GM23248 (cell line): ENCODE data around the gene UVRAG. TPM values are rescaled to one million over a fixed set of nuclear protein-coding genes. Genes with fewer than 3 reads are reported as not detected.

Experiments
- DNase-seq: peaks from one replicate; pipeline ENCODE4 v3.0.0-alpha.2; 2015
- H2AFZ ChIP-seq: fragments of 200-600 bp; sonication (generic); 2 replicates; pipeline ENCODE4 v1.6.1; 2016; ENCODE audit warnings: antibody characterized with exemption
- H3F3A ChIP-seq: fragments of 200-600 bp; sonication (generic); 2 replicates; pipeline ENCODE4 v1.6.1; 2016; ENCODE audit warnings: mild to moderate bottlenecking, antibody characterized with exemption, mixed run types; ENCODE audit not compliant: insufficient read depth
- H3K27ac ChIP-seq: fragments of 200-600 bp; sonication (generic); 2 replicates; pipeline ENCODE4 v1.5.1; 2016; ENCODE audit warnings: mild to moderate bottlenecking
- H3K27me3 ChIP-seq: fragments of 200-600 bp; sonication (generic); replicated peaks from 2 replicates; pipeline ENCODE4 v1.6.1; 2016; ENCODE audit warnings: mild to moderate bottlenecking; ENCODE audit not compliant: insufficient read depth
- H3K36me3 ChIP-seq: fragments of 200-600 bp; sonication (generic); 2 replicates; pipeline ENCODE4 v1.6.1; 2016; ENCODE audit warnings: low read depth, mild to moderate bottlenecking
- H3K4me1 ChIP-seq: fragments of 200-600 bp; sonication (generic); 2 replicates; pipeline ENCODE4 v1.6.1; 2016; ENCODE audit warnings: mild to moderate bottlenecking; ENCODE audit not compliant: insufficient read depth
- H3K4me2 ChIP-seq: fragments of 200-600 bp; sonication (generic); one replicate; pipeline ENCODE4 v1.6.1; 2016; ENCODE audit warnings: mild to moderate bottlenecking; ENCODE audit not compliant: unreplicated experiment
- H3K4me3 ChIP-seq: fragments of 200-600 bp; sonication (generic); 2 replicates; pipeline ENCODE4 v1.5.1; 2016; ENCODE audit warnings: mild to moderate bottlenecking
- H3K79me2 ChIP-seq: fragments of 200-600 bp; sonication (generic); 2 replicates; pipeline ENCODE4 v1.6.1; 2016; ENCODE audit warnings: mild to moderate bottlenecking; ENCODE audit not compliant: insufficient read depth
- H3K9ac ChIP-seq: fragments of 200-600 bp; sonication (generic); 2 replicates; pipeline ENCODE4 v1.6.1; 2016; ENCODE audit warnings: mild to moderate bottlenecking
- H3K9me2 ChIP-seq: fragments of 200-600 bp; sonication (generic); 2 replicates; pipeline ENCODE4 v1.6.1; 2016; ENCODE audit warnings: mixed run types, mild to moderate bottlenecking, moderate library complexity; ENCODE audit not compliant: insufficient read depth
- H3K9me3 ChIP-seq: fragments of 200-600 bp; sonication (generic); one replicate; pipeline ENCODE4 v1.6.1; 2017; ENCODE audit warnings: low read depth
- H4K20me1 ChIP-seq: fragments of 200-600 bp; sonication (generic); 2 replicates; pipeline ENCODE4 v1.6.0; 2016; ENCODE audit not compliant: insufficient read depth
- EZH2 ChIP-seq: fragments of 200-600 bp; sonication (generic); IDR thresholded peaks from 2 replicates; pipeline ENCODE4 v1.6.1; 2018; ENCODE audit warnings: antibody characterized with exemption, mild to moderate bottlenecking; ENCODE audit not compliant: insufficient read depth, poor library complexity, severe bottlenecking
- EZH2phosphoT487 ChIP-seq: fragments of 200-600 bp; sonication (generic); IDR thresholded peaks from 2 replicates; pipeline ENCODE4 v1.6.1; 2018; ENCODE audit warnings: antibody characterized with exemption, moderate library complexity, mild to moderate bottlenecking, low read depth; ENCODE audit not compliant: insufficient read depth
- WGBS, 2 experiments: methylation state at CpG; one replicate each; pipeline ENCODE4 v1.1.6; 2015 to 2017; ENCODE audit warnings: low lambda C conversion rate in 2 of 2, low coverage in 1 of 2; ENCODE audit errors: missing lambda C conversion rate in 2 of 2; 5-methylcytosine and 5-hydroxymethylcytosine counted together
- in situ Hi-C: fragments of 300-500 bp; cut with MboI; formaldehyde crosslinking; loops from 2 replicates; pipeline ENCODE4 v1.15.0; 2020
- polyA plus RNA-seq: library from polyadenylated mRNA; unstranded; fragments of >200 nt; fragmentation: Nextera tagmentation; extraction: Ambion mirVana; gene quantifications from 2 replicates; pipeline ENCODE4 v1.2.1, GENCODE V29; 2016
- total RNA-seq: library from RNA; depleted of rRNA; stranded (reverse); fragments of >200 nt; shearing (Covaris generic); gene quantifications from 2 replicates; pipeline ENCODE4 v1.2.3, GENCODE V29; 2014

UVRAG gene
- total and polyA plus RNA-seq, 2 experiments from 2014 or later, result 9.9 to 11.0 TPM

DNA sequence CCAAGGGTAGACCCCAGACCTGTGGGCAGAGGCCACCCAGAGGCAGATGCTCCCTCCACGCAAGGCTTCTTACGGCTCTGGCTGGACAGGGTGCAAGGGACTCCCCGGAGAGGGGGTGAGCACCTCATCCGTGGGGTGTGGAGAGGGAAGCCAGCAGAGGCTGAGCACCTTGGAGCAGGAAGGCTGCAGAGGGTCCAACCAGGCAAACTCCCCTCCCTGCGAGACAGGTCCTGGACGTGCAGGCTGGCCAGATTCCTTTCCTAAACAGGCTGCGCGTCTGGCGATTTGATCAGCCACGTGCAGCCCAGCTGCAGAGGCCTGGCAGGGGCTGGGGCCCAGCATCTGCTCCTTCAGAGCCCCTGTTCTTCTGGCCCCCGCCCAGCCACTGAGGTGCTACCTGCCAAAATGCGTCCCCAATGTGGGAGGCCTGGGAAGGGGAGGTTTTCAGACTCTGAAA is 342.0 kb downstream of the UVRAG start:
- Histone ChIP-seq H3K4me3 (no peak overlapping the region), H3K9ac (no peak overlapping the region), H3K9me2 (no peaks in the 10 kb centered on the region), H3K9me3 (no peaks in the 10 kb centered on the region), H3F3A (peaks cover 4% of the 10 kb centered on the region; the same call in 1 of the 2 replicates), H3K79me2 (no peaks in the 10 kb centered on the region), H4K20me1 (no peaks in the 10 kb centered on the region), H3K4me1 (peaks cover 17% of the 10 kb centered on the region), H3K27ac (no peak overlapping the region), H3K4me2 (no peak overlapping the region), H3K27me3 (no peaks in the 10 kb centered on the region), H3K36me3 (no peaks in the 10 kb centered on the region), H2AFZ (no peak overlapping the region)
- WGBS, 2 experiments, result 78 to 82% methylated on average over 10 to 12 of the region's 12 CpGs
- no peak for TF ChIP-seq EZH2
- TF ChIP-seq EZH2phosphoT487, result no peak
- no peak for DNase-seq
- in situ Hi-C loops, result no loop called here

DNA sequence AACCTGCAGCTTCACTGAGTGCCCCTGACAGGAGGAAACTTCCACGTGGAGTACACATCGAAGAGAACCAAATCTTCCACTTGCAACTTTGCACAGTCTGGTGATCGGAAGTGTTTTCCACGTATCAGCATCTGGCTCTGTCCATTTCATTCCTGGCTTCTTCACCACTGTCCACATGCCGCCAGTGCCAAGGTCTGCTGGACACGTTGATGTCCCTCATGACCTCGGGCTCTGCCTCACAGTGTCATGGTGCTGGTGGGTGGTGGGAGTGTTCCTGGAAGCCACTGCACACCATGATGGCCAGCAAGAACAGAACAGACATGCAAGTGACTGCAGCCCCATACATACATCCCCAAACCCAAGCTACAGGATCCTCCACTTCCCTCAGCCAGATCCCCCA is 342.9 kb downstream of the UVRAG start:
- Histone ChIP-seq H3K4me3 (no peak overlapping the region), H3K4me2 (no peak overlapping the region), H2AFZ (no peak overlapping the region), H3K27me3 (no peaks in the 10 kb centered on the region), H3K9me2 (no peaks in the 10 kb centered on the region), H3K9me3 (no peaks in the 10 kb centered on the region), H3K4me1 (peaks cover 18% of the 10 kb centered on the region), H4K20me1 (no peaks in the 10 kb centered on the region), H3F3A (peaks cover 1% of the 10 kb centered on the region; the same call in 1 of the 2 replicates), H3K79me2 (no peaks in the 10 kb centered on the region), H3K27ac (no peak overlapping the region), H3K36me3 (no peaks in the 10 kb centered on the region), H3K9ac (no peak overlapping the region)
- no peak for DNase-seq
- 39 to 42% methylated on average over 7 of the region's 7 CpGs for WGBS, 2 experiments
- TF ChIP-seq EZH2, result no peak
- no peak for TF ChIP-seq EZH2phosphoT487
- in situ Hi-C loops, result no loop called here

DNA sequence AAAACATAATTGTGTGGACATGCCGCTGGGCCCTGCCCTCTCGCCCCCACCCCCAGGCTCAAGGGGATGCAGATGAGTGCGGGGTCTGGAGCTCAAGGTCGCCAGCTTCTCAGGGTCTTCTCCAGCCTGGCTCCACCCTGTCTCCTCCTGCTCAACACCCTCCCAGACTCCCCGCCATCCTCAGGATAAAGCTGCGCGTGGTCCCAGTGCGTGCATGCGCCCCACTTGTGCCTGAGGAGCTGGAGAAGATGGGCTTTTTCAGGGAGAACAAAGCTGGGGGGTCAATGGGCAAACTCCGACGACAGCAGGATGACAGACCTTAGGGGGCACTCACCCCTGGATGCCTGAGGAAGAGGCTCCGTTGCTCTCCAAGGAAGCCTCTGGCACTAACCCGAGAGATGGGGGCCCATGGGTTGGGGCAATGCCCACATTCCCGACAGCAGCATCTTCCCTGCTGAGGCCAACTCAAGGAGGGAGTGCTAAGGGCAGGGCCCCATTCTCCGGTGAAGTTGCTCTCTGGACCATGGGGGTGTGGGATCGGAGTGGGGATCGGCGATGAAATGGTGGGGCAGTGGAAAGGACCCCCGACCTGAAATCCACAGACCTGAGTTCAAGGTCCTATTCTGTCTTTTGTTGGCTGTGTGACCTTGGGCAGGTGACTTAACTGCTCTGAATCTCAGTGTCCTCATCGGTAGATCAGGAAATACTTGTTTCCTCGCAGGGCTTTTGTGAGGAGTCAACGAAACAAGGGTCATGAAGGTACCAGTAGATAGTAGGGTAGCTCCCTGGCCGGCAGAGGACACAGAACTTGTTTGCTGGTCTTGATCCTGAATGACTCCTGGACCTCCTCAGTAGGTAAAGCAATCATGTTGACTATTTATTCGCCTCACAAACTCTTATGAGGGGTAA is 343.6 kb downstream of the UVRAG start:
- in situ Hi-C loops, result no loop called here
- no peak for DNase-seq

DNA sequence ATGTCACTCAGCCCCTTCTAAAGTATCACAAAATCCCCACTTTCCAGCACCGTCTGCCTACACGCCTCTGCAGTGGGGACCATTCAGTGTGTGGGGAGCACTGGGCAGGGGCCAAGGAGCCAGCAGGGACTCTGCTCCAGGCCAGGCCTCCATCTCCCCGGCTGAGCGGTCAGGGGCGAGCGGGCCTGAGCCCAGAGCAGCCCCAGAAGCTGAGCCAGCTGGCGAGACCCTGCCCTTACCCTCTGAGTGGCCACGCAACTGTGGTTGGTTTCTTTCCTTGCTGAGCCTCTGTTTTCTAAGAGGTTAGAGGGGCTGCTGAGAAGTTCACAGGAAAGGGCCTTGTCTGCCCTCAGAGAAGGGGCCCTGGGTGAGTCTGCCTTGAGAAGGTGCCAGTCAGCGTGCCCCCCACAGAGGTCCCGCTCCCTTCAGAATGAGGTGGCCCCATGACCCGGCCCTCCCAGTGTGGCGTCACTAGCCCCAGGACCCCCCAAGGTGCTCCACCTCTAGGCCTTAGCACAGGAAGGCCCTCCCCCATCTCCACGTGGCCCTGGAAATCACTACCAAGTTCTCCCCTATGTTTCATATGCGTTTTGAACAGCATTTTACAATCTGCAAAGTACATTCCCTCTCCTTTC is 344.4 kb downstream of the UVRAG start:
- no peak overlapping the region for H2AFZ ChIP-seq
- H3K4me2 ChIP-seq, result no peak overlapping the region
- H3K36me3 ChIP-seq, result no peaks in the 10 kb centered on the region
- in situ Hi-C loops, result no loop called here
- TF ChIP-seq EZH2phosphoT487, result no peak
- no peak for TF ChIP-seq EZH2
- no peaks in the 10 kb centered on the region for H4K20me1 ChIP-seq
- no peak overlapping the region for H3K4me3 ChIP-seq
- 90 to 92% methylated on average over 14 of the region's 14 CpGs for WGBS, 2 experiments
- H3K27me3 ChIP-seq, result no peaks in the 10 kb centered on the region
- H3K27ac ChIP-seq, result no peak overlapping the region
- no peaks in the 10 kb centered on the region for H3F3A ChIP-seq
- no peaks in the 10 kb centered on the region for H3K9me3 ChIP-seq
- peaks cover 7% of the 10 kb centered on the region; the same call in 1 of the 2 replicates for H3K4me1 ChIP-seq
- no peak for DNase-seq
- H3K79me2 ChIP-seq, result no peaks in the 10 kb centered on the region
- H3K9ac ChIP-seq, result no peak overlapping the region
- no peaks in the 10 kb centered on the region for H3K9me2 ChIP-seq

More for the DNA sequence above, 343.6 kb downstream of the UVRAG start:
- Histone ChIP-seq H3K27me3 (no peaks in the 10 kb centered on the region), H3K27ac (no peak overlapping the region), H3K4me2 (no peak overlapping the region), H3K36me3 (no peaks in the 10 kb centered on the region), H4K20me1 (no peaks in the 10 kb centered on the region), H3K79me2 (no peaks in the 10 kb centered on the region), H3K9me2 (no peaks in the 10 kb centered on the region), H2AFZ (no peak overlapping the region), H3K9ac (no peak overlapping the region), H3K4me3 (no peak overlapping the region), H3F3A (no peaks in the 10 kb centered on the region), H3K9me3 (no peaks in the 10 kb centered on the region), H3K4me1 (peaks cover 10% of the 10 kb centered on the region)
- TF ChIP-seq EZH2phosphoT487 (no peak), EZH2 (no peak)
- WGBS, 2 experiments, result 83 to 85% methylated on average over 24 of the region's 24 CpGs
